HG02852 (cell line): Measurements from ENCODE around the gene MOB1B.

Experiments
- ATAC-seq: cut with Tn5 transposase; IDR thresholded peaks from one replicate; pipeline ENCODE4 v1.9.1; 2021; ENCODE audit warnings: mild to moderate bottlenecking, moderate library complexity; ENCODE audit not compliant: unreplicated experiment

MOB1B gene

DNA sequence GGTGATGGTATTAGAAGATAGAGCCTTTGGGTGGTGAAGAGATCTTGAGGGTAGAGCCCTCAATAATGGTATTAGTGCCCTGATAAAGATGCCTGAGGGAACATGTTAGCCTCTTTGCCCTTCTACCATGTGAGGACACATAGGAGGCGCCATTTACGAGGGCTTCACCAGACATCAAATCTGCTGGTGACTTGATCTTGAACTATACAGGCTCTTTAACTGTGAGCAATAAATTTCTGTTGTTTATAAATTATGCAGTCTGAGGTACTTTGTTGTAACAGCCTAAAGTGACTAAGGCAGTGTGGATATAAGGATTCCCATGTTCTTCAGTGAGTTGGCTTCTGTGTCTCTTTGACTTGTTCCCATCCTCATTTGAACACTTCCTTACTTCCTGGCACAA, 11.8 kb downstream of the MOB1B start:
- no peak for ATAC-seq

DNA sequence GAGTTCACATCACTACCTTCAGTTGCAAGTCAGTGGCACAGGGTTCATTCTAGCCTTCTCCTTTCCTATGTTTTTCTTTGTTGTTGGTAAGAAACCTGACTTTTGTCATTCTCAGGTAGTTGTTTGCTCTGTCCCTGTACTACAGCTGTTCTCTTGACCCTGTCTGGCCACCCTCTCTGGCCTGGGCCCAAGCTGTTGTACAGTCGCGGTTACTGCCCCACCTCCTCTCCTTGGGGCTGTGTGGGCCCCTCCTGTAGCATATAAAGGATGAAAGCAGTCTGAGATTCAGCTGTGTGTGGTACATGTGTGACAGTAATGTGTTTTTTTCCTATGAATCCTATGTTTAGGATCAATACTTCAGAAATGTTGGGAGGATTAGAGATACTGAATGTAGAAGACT, 12.5 kb downstream of the MOB1B start:
- ATAC-seq: no peak

DNA sequence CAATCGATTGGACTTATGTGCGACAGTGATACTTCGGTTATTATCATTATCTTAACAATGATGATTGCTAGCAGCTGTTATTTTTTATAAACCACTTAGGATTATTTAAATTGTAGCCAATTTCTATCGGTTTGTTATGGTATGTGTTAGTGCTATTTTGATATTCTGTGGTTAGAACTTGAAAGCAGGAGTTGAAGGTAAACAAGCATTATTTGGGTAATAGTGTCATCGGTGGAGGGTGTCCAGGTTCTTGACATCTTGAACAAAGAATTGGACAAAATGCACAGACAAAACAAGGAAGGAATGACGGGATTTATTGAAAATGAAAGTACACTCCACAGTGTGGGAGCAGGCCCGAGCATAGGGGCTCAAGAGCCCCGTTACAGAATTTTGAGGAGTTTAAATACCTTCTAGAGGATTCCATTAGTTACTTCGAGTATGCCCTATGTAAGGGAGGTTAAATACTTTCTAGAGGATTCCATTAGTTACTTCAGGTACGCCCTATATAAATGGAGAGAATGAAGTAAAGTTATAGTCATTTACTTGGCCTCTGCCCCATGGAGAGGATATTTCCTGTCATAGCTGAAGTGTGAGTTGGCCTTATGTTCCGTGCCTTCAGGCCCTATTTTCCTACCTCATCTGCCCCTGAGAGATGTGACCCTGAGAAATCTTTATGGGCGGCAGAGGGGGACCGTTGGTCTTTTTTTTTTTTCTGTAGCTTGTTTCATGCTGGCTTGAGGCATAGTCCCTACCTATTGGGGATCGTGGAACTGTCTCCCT, 13.1 kb downstream of the MOB1B start:
- ATAC-seq: no peak

DNA sequence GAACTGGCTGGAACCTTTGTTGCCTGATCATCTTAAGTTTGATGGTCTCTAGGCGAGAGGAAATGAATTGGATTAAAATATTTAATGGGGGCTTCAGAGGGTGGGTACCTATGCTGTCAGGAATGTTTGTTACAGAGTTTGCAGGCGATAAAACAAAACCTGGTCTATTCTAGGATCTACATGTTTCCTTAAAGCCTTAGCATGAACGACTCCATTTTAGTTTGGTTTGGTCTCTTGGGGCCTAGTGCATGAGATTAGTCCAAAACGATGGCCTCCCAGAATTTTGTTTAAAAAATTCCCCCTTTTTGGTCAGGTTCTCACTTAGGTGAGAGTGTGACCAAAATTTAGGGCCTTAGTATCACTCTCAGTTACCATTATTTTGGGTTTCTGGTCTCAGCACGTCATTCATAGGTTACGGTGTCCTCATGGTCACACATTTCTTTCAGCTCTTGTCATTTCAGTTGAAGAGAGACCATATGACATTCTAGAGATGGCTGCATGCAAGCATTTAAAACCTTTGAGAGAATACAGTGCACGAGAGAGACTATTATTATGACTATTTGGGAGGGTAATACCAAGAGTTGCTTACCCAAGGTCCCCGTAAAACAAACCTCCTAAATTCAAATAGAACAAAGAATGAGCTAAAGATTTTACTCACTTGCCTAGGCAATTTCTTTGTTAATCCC, 13.8 kb downstream of the MOB1B start:
- ATAC-seq: peak; percentile 68

DNA sequence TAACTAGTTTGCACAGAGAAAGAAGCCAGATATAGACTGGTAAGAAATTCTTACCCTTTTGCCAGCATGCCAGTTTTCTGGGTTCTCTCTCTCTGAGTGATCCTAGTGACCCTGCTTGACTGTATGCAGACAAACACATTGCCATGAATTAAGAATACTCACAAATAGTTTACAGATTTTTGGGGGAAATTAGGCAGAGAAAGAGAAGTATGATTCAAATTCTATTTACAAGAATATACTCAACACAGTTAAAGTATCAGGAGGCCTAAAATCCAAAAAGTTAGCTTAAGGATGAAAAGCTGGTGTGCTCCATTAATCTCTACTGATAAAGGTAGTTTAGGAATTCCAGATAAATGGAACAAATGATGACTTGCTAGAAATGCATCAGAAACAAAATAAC, 18.4 kb downstream of the MOB1B start:
- no peak for ATAC-seq

DNA sequence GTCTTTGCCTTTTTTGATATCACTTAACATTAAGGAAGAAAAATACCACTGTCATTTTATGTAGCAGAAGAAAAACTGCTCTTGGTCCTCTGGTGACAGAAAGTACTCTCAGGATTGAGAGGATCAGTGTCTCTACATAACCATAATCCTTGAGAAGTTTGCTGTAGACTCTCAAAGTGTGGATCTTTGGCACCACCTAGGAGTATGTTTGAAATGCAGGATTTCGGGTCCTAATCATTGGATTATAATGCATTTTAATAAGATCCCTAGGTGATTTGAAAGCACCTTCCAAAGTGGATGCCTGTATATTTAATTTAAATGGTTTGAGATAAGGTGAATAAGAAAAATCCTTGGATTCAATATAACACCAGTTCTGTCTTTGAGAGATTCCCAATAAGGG, 23.2 kb downstream of the MOB1B start:
- no peak for ATAC-seq

DNA sequence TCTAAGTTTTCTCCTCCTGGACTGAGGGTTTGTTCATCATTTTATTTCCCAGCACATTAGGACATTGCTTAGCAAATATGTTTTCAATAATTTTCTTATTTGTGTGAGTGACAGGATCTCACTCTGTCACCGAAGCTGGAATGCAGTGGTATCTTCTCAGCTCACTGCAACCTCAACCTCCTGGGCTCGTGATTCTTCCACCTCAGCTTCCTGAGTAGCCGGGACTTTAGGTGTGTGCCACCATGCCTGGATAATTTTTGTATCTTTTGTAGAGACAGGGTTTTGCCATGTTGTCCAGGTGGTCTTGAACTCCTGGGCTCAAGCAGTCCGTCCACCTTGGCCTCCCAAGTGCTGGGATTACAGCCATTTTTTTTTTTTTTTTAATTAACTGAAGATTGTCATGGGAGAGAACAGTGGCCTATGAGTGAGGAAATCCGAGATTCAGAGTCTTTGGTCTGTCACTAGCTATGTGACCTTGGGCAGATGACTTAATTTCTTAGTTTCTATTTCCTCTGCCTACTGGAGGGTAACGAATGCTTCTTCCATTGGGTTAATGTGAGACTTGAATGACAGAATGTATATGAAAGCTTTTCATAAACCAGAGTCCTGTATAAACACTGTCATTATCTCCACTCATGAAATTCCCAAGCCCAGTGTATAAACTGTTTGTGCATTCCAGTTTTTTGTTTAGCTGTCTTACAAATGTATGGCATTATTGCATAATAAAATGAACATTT, 23.9 kb downstream of the MOB1B start:
- peak; percentile 63 for ATAC-seq

DNA sequence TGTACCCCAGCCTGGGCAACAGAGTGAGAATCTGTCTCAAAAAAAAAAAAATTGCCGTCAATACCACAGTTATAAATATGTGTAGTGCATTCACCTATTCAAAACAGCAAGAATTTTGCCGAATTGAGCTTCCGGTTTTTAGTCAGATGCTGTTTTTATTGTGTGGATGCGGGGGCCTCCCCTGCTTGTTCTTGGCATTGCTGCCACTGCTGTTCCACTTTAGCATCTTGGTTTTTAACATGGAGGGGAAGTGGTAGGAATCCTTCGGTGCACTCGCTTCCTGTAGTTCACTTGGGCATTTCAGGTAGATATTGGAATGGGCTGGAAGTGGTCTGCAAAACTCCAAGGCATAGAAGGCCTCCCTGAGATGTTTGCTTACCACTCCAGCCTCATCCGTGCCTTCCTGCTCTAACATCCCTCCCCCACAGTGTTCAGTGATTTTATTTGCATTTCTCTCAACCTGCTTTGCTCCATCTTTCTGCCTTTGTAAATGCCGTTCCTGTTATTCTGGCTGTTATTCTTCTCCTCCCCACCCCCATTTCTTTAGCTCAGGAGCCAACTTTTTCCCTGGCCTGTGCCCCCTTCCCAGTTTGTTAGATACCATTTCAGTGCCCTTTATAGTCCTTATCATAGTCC, 25.5 kb downstream of the MOB1B start:
- peak; percentile 47 for ATAC-seq

DNA sequence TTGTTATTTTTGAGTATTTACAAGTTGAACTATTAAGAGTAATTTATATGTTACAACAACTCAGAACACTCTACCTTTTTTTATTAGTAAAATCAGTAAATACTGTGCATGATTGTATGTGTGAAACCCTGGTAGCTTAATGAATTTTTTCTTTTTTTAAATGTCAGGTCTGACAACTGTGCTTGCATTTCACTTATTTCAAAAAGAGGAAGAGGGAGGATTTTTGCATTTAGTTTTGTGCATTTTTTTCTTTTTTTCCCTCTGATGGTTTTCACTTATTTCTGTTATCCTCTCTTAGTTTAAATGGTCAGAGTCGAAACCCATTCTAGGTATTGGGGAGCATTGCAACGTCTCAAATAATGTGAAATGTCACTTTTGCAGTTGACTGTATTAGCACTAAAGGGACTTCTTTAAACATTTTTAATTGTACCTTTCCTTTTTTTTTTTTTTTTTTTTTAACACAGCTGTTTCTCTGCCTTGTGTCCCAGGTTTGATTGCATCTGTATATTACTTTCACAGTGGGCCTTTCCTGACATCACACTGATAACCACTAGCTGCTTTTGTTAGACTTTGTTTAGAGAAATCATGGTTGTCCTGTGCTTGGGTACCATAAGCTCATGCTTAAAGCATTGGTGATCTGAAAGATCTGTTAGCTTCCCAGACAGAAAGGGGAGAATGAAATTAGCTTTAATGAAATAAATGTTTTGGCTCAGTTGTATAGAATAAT, 28.5 kb downstream of the MOB1B start:
- no peak for ATAC-seq

DNA sequence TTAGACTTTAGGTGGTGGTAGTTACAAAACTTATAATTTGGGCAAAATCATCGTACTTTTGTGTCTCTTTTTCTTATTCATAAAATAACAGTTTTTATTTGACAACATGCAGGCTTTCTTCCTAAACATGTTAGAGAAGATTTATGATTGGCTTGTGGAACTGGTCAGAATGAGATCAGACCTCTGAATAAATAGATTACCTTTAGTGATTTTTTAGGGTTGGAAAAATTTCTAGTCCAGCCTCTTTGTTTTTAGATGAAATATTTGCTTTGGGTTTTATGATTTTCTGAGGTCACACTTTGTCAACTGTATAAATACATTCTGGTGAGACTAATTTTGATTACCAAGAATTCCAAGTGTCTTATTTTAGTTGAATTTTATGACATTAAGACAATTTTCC, 29.2 kb downstream of the MOB1B start:
- no peak for ATAC-seq

DNA sequence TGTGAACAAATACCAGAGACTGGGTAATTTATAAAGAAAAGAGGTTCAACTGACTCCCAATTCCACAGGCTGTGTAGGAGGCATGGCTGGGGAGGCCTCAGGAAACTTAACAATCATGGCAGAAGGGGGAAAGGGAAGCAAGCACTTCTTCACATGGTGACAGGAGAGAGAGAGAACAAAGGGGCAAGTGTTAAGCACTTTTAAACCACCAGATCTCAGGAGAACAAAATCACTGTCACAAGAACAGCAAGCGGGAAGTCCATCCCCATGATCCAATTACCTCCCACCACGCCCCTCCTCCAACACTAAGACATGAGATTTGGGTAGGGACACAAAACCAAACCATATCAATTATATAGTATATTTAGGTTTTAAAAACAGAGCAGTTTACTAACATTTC, 30.8 kb downstream of the MOB1B start:
- ATAC-seq: no peak

DNA sequence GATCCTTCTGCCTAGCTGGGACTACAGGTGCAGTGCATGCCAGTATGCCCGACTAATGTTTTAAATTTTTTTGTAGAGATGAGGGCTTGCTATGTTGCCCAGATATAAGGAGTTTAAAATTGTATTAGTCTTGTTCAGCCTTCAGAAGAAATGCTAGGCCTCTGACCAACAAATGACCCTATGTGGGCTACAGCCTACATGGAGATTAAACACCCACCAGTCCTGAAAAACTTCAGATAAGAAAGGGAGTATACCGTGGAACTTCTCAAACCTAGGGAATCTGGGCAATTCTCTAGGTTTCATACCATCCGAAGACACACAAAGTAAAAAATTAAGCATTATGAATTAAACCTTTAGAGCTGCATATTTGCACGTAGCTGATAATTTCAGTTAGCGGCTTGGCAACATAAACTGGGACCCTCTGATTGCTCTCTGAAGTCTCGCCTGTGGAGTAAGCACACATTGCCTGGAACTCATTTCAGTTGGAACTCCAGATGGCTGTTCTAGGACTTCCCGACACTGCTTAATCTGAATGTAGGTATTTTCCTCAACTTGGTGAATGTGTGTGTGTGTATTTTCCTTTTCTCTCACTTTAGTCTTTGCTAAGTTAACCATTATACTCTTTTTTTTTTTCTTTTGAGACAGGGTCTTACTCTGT, 33.0 kb downstream of the MOB1B start:
- no peak for ATAC-seq

DNA sequence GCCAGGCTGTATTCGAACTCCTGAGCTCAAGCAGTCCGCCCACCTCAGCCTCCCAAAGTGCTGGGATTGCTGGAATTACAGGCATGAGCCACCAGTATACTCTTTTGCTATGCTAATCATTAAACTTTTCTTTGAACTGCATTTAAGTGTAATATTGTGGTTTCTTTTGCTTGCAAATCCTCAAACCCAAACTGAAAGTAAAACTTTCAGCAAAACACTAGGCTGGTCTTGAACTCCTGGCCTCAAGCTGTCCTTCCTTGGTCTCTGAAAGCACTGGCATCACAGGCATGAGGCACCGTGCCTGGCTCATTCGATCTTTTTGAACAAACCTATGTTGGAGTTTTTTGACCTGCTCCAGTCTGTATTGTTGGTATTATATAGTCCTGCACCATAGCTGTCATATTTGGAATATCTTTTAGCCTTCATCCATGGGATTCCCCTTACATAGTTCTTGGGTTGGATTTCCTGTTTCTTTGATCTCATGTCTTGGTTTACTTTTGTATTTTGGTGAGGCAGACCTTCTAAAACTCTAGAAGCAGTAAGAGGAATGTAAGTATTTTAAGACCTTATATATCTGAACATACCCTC, 34.1 kb downstream of the MOB1B start:
- no peak for ATAC-seq

DNA sequence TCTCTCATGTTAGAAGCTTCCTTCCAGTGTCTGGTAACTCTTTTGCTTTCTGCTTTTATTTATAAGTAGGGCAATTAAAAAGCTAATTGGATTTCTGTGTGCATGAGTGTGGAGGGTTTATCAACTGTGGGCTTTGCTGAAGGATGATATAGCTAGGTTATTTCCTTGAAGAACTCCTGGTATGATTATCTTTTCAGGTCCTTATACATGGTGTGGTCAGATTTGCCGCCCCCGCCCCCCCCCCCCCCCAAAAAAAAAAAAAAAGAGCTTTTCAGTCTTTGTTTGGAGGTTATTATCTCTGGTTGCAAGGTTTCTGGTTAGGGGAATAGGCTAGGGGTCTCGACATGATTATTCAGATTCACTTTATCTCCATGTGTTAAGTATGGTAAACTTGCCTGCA, 35.9 kb downstream of the MOB1B start:
- ATAC-seq: no peak

DNA sequence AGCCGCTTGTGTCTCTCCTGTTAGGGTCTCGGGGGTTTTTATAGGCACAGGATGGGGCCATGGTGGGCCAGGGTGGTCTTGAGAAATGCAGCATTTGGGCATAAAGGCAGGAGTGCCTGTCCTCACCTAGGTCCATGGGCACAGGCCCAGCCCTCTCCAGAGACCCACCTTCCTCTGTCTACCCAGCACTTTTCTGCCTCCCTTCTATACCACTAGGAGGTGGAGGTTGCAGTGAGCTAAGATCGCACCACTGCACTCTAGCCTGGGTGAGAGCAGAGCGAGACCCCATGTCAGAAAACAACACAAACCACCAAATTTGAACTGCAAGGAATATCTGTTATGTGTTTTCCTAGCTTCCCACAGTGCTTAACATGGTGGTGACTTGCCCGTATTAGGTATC, 38.0 kb downstream of the MOB1B start:
- no peak for ATAC-seq

DNA sequence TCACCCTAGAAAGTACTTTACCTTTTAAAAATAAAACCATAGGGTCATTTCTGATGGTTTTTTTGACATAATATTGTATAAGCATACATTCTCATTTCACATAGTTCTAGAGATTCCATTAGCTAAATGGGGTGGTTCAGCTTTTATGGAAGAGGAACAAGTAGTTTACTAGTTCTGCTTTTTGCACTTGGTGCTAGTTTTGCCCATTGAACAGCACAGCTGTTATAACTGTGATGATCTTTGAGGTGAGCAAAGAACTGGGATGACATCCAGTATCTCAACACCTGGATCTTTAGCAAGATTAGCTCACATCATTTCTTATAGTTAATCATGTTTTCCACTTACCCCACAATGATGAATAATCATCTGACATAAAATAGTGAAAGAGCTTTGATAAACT, 40.9 kb downstream of the MOB1B start:
- peak; percentile 68 for ATAC-seq

DNA sequence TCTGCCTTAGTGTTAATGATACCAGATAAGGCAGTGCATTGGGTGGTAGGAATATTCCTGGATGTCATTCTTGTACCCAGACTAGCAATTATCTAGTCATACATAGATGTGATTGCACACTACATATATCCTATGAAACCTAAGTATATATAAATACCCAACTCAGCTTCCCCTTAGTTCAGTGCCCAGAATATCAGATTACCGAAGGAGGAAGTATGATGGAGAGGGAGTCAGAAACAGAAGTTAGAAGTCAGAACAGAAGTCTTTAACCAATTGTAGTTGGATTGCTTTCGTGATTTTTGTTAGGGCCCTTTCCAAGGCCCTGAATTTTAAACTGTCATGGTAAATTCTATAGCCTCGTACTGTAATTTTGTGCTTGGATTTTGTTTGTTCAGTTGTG, 42.9 kb downstream of the MOB1B start:
- ATAC-seq: peak; percentile 49

DNA sequence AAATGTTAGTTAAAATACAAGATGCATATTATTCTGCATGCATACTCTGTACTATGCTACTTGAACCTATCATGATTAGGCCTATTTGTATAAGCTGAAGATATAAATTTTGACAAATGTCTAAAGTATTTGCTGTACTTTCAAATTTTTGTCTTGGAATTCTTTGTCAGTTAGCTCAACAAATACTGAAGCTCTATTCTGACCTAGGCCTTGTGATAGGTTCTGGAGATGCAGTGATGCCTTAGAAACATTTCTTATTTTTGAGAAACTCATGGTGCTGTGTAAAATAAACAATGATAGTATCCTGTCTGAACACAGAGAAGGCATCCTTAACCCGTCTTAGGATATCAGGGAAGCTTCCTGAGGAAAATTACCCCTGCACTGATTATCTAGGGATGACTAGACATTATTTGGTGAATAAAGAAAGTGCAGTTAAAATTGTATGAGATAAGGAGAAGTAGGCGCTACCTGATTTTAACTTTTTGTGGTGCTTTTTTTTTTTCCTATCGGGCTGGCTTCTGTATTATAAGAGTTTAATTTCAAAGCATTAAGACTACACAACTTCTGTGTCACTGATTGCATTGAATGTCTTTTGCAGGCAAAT, 43.4 kb downstream of the MOB1B start:
- no peak for ATAC-seq

DNA sequence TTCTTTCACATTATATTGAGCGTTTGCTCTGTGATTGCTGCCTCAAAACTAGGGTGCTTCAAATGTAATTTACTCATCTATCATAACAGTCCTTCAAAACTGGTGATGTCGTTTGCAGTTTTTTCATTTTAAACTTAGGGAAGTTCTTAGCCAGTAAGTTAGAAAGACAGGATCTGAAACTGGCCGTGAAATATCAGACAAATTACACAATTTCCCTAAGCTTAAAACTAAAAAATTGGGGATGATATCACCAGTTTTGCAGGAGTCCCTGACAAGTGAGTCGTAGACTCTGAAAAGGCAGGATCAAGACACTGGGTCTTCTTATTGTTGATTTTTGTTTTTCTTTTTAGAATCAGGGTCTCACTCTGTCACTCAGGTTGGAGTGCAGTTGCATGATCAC, 44.8 kb downstream of the MOB1B start:
- no peak for ATAC-seq
